ENCODE measurements around the gene WDFY3. TPM values are rescaled to one million over a fixed set of nuclear protein-coding genes. Genes with fewer than 3 reads are reported as not detected.

WDFY3 gene
- total and polyA plus RNA-seq, 2 of the 4 experiments (the other 2 are of a cell fraction), result 12.5 to 58.1 TPM

- CTCF ChIA-PET, result no interaction called here
- dilution Hi-C loops (cut with HindIII; ENCODE audit: low sequenced_read_pairs, unreplicated experiment), result no loop called here
- no peaks in the 10 kb centered on the region for H4K20me1 ChIP-seq (ENCODE audit: insufficient read depth, low read length)
- no peak for DNase-seq
- no peak overlapping the region for H2AK5ac ChIP-seq (ENCODE audit: low read depth, low read length)
- H3K4ac ChIP-seq (ENCODE audit: low read depth, low read length), result no peak overlapping the region
- no peak overlapping the region for H2AFZ ChIP-seq (replicated peaks; ENCODE audit: low read length, poor library complexity)
- in situ Hi-C loops (cut with MboI; ENCODE audit: low sequenced_read_pairs), result no loop called here
- no peak overlapping the region for H3K18ac ChIP-seq (ENCODE audit: low read depth, low read length)
- no peak overlapping the region for H3K14ac ChIP-seq (replicated peaks; ENCODE audit: low read depth, low read length)
- H3K56ac ChIP-seq (ENCODE audit: extremely low read depth, insufficient read depth, low read length), result no peak overlapping the region
- H2BK5ac ChIP-seq (ENCODE audit: low read depth, low read length, poor library complexity, severe bottlenecking), result no peak overlapping the region
- no peak overlapping the region for H2BK15ac ChIP-seq (ENCODE audit: low read depth, low read length)
- no peak overlapping the region for H2BK120ac ChIP-seq (ENCODE audit: low read depth, low read length)
- WGBS, 2 experiments (ENCODE audit: extremely low coverage in 2 of 2, insufficient read length in 1 of 2), result no CpG with 5 or more reads among the region's 3 CpGs
- TF ChIP-seq NFE2L2 (IDR thresholded peaks at IDR 0.05; ENCODE audit: low read depth, low read length), result no peak
- TF ChIP-seq CTCF (conservative IDR thresholded peaks at IDR 0.05; ENCODE audit: low read depth, low read length), result no peak
- no peak for TF ChIP-seq BHLHE40 (IDR thresholded peaks at IDR 0.05; ENCODE audit: low read depth, low read length)
- no peak for TF ChIP-seq RAD21 (IDR thresholded peaks at IDR 0.05; ENCODE audit: low read length)
- no peak for TF ChIP-seq POLR2A (IDR thresholded peaks at IDR 0.05; ENCODE audit: low read depth, low read length)
- TF ChIP-seq ELK1 (IDR thresholded peaks at IDR 0.05; ENCODE audit: borderline replicate concordance, low read depth, low read length), result no peak
- TF ChIP-seq CHD1 (IDR thresholded peaks at IDR 0.05; ENCODE audit: low read depth, low read length), result no peak
- TF ChIP-seq MXI1 (IDR thresholded peaks at IDR 0.05; ENCODE audit: borderline replicate concordance, low read depth, low read length), result no peak
- no peak for TF ChIP-seq CEBPB (IDR thresholded peaks at IDR 0.05; ENCODE audit: low read depth, low read length)
- TF ChIP-seq RFX5 (IDR thresholded peaks at IDR 0.05; ENCODE audit: low read depth, low read length), result no peak
- TF ChIP-seq SMC3 (IDR thresholded peaks at IDR 0.05; ENCODE audit: low read depth, low read length), result no peak
- TF ChIP-seq FOS (IDR thresholded peaks at IDR 0.05; ENCODE audit: low read depth, low read length), result no peak
- TF ChIP-seq MAFK (IDR thresholded peaks at IDR 0.05; ENCODE audit: low read depth, low read length), result no peak
- TF ChIP-seq RCOR1 (IDR thresholded peaks at IDR 0.05; ENCODE audit: insufficient replicate concordance, low read length), result no peak
- TF ChIP-seq USF2 (IDR thresholded peaks at IDR 0.05; ENCODE audit: low read depth, low read length), result no peak
- TF ChIP-seq MAZ (IDR thresholded peaks at IDR 0.05; ENCODE audit: borderline replicate concordance, low read depth, low read length), result no peak
- H4K5ac ChIP-seq (ENCODE audit: low read depth, low read length), result no peak overlapping the region
- no peak overlapping the region for H4K8ac ChIP-seq (ENCODE audit: low read depth in 2 of 2, low read length in 2 of 2)
- no peak for ATAC-seq (ENCODE audit: low read depth)
- no peak overlapping the region for H4K91ac ChIP-seq (ENCODE audit: insufficient read depth, low read depth, low read length)
- no peaks in the 10 kb centered on the region for H3K9me3 ChIP-seq (ENCODE audit: control insufficient read depth, insufficient read depth, low read length)
- POLR2A ChIA-PET (ENCODE audit: unreplicated experiment), result no interaction called here
- no peak overlapping the region for H2BK20ac ChIP-seq (ENCODE audit: low read depth, low read length)
- intact Hi-C loops (cut with micrococcal nuclease), result no loop called here
- no peak overlapping the region for H3K27ac ChIP-seq (ENCODE audit: insufficient read depth, low read length)
- no TSS peak for BruUV-seq (replicated peaks)
- H3K4me3 ChIP-seq (ENCODE audit: insufficient read depth, low read depth, low read length), result no peak overlapping the region
- no peak overlapping the region for H3K23ac ChIP-seq (ENCODE audit: low read depth, low read length)
- H3K9ac ChIP-seq (ENCODE audit: low read depth, low read length), result no peak overlapping the region
- no peak overlapping the region for H2AK9ac ChIP-seq (replicated peaks; ENCODE audit: low read depth, low read length, poor library complexity)
- no peaks in the 10 kb centered on the region for H3K27me3 ChIP-seq (ENCODE audit: control insufficient read depth, insufficient read depth, low read length)
- no peak overlapping the region for H3K4me2 ChIP-seq (ENCODE audit: low read depth, low read length)
- H3K9me1 ChIP-seq (ENCODE audit: insufficient read depth, low read length), result no peaks in the 10 kb centered on the region
- H3K4me1 ChIP-seq (ENCODE audit: control insufficient read depth, insufficient read depth, low read length), result no peaks in the 10 kb centered on the region
- no peaks in the 10 kb centered on the region; a peak in 1 of 4 replicates for H3K79me1 ChIP-seq (ENCODE audit: low read depth in 1 of 2, low read length in 2 of 2)
- peaks cover 24% of the 10 kb centered on the region for H3K36me3 ChIP-seq (ENCODE audit: control insufficient read depth, insufficient read depth, low read length)
These were observed 185.8 kb downstream of the WDFY3 start for GRCh38 chr4:84780719-84781118.
